Measurements from ENCODE around the gene MSH6.

The MSH6 gene

GRCh38 chr2:47785986-47786385, 3.0 kb downstream of the MSH6 start:
- no peak overlapping the region for H3K4me3 ChIP-seq (ENCODE audit: low read length)

DNA sequence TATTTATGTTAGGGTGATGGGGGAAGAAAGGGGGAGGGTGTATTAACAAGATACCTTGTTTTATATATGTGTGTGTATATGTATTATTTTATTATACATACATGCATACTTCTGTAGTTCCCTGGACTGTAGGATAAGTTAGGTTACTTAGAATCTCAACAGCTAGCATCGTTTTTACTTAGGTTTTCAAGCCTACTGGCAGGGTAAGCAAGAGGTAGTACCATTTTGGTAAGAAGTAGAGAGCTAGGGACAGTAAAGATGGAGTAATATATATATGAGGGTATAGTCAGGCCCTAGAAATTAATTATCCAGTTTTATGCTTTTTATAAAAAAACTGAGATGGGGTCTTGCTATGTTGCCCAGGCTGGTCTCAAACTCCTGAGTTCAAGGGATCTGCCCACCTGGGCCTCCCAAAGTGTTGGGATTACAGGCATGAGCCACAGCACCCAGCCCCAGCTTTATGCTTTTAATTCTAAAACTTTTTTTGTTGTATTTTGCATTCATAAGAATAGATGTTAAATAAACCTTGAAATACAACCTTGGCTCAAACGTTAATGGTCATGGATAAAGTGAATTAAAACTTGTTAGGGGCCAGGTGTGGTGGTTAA, 13.2 kb downstream of the MSH6 start:
- no peaks in the 10 kb centered on the region for H3K4me1 ChIP-seq (ENCODE audit: control insufficient read depth, insufficient read depth, low read length)
- H3K27me3 ChIP-seq (ENCODE audit: control insufficient read depth, insufficient read depth, low read length), result no peaks in the 10 kb centered on the region
- no peak overlapping the region for H3K9ac ChIP-seq (ENCODE audit: low read depth, low read length)
- H3K36me3 ChIP-seq (ENCODE audit: insufficient read depth, low read length), result peaks cover 56% of the 10 kb centered on the region
- no peaks in the 10 kb centered on the region for H3K9me3 ChIP-seq (replicated peaks; ENCODE audit: low read length)
- H3K4me3 ChIP-seq (ENCODE audit: low read length), result no peak overlapping the region
- no peak overlapping the region for H3K4me2 ChIP-seq (ENCODE audit: low read length)

More at GRCh38 chr2:47785986-47786385, 3.0 kb downstream of the MSH6 start:
- no peaks in the 10 kb centered on the region for H3K27me3 ChIP-seq (ENCODE audit: control insufficient read depth, insufficient read depth, low read length)
- no peak overlapping the region for H3K9ac ChIP-seq (ENCODE audit: low read depth, low read length)
- H3K4me1 ChIP-seq (ENCODE audit: control insufficient read depth, insufficient read depth, low read length), result peaks cover 6% of the 10 kb centered on the region
- no peaks in the 10 kb centered on the region for H3K9me3 ChIP-seq (replicated peaks; ENCODE audit: low read length)
- no peak overlapping the region for H3K4me2 ChIP-seq (ENCODE audit: low read length)
- H3K36me3 ChIP-seq (ENCODE audit: insufficient read depth, low read length), result peaks cover 5% of the 10 kb centered on the region

DNA sequence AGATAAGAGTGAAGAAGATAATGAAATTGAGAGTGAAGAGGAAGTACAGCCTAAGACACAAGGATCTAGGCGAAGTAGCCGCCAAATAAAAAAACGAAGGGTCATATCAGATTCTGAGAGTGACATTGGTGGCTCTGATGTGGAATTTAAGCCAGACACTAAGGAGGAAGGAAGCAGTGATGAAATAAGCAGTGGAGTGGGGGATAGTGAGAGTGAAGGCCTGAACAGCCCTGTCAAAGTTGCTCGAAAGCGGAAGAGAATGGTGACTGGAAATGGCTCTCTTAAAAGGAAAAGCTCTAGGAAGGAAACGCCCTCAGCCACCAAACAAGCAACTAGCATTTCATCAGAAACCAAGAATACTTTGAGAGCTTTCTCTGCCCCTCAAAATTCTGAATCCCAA, 15.7 kb downstream of the MSH6 start:
- Histone ChIP-seq H3K9ac (ENCODE audit: low read depth, low read length) (no peak overlapping the region), H3K4me3 (ENCODE audit: low read length) (no peak overlapping the region), H3K36me3 (ENCODE audit: insufficient read depth, low read length) (peaks cover 77% of the 10 kb centered on the region), H3K9me3 (replicated peaks; ENCODE audit: low read length) (no peaks in the 10 kb centered on the region), H3K4me1 (ENCODE audit: control insufficient read depth, insufficient read depth, low read length) (no peaks in the 10 kb centered on the region), H3K27me3 (ENCODE audit: control insufficient read depth, insufficient read depth, low read length) (no peaks in the 10 kb centered on the region), H3K4me2 (ENCODE audit: low read length) (no peak overlapping the region)

GRCh38 chr2:47799031-47799609, 16.2 kb downstream of the MSH6 start:
- Histone ChIP-seq H3K9ac (ENCODE audit: low read depth, low read length) (no peak overlapping the region), H3K4me3 (ENCODE audit: low read length) (no peak overlapping the region), H3K4me2 (ENCODE audit: low read length) (no peak overlapping the region), H3K4me1 (ENCODE audit: control insufficient read depth, insufficient read depth, low read length) (no peaks in the 10 kb centered on the region), H3K9me3 (replicated peaks; ENCODE audit: low read length) (no peaks in the 10 kb centered on the region), H3K27me3 (ENCODE audit: control insufficient read depth, insufficient read depth, low read length) (no peaks in the 10 kb centered on the region), H3K36me3 (ENCODE audit: insufficient read depth, low read length) (peaks cover 82% of the 10 kb centered on the region)

GRCh38 chr2:47801118-47801517, 18.2 kb downstream of the MSH6 start:
- H3K4me3 ChIP-seq (ENCODE audit: low read length), result no peak overlapping the region
- H3K9me3 ChIP-seq (replicated peaks; ENCODE audit: low read length), result no peaks in the 10 kb centered on the region
- peaks cover 94% of the 10 kb centered on the region for H3K36me3 ChIP-seq (ENCODE audit: insufficient read depth, low read length)

GRCh38 chr2:47803363-47803762, 20.4 kb downstream of the MSH6 start:
- Histone ChIP-seq H3K27me3 (ENCODE audit: control insufficient read depth, insufficient read depth, low read length) (no peaks in the 10 kb centered on the region), H3K4me1 (ENCODE audit: control insufficient read depth, insufficient read depth, low read length) (no peaks in the 10 kb centered on the region), H3K4me2 (ENCODE audit: low read length) (no peak overlapping the region), H3K9ac (ENCODE audit: low read depth, low read length) (no peak overlapping the region), H3K9me3 (replicated peaks; ENCODE audit: low read length) (no peaks in the 10 kb centered on the region), H3K36me3 (ENCODE audit: insufficient read depth, low read length) (peaks cover 98% of the 10 kb centered on the region), H3K4me3 (ENCODE audit: low read length) (no peak overlapping the region)

More at GRCh38 chr2:47801118-47801517, 18.2 kb downstream of the MSH6 start:
- Histone ChIP-seq H3K9ac (ENCODE audit: low read depth, low read length) (no peak overlapping the region), H3K4me1 (ENCODE audit: control insufficient read depth, insufficient read depth, low read length) (no peaks in the 10 kb centered on the region), H3K4me2 (ENCODE audit: low read length) (no peak overlapping the region), H3K27me3 (ENCODE audit: control insufficient read depth, insufficient read depth, low read length) (no peaks in the 10 kb centered on the region)

DNA sequence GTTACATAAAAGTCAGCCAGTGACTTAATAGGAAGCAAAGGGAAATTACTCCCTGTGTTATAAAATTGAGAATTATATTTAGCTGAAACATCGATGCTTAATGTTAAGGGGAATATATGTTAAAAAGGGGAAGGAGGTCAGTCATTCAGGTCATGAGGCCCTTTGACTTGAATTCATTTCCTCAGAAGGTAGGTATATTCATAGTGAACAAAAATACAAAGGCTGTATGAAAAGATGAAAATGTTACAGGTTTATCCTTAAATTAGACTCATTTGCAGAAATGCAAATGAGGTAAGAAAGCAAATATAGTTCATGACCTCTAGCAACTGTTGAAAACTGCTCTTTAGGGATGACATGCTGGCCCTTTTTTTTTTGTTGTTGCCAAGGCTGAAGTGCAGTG, 20.8 kb downstream of the MSH6 start:
- Histone ChIP-seq H3K4me2 (ENCODE audit: low read length) (no peak overlapping the region), H3K27me3 (ENCODE audit: control insufficient read depth, insufficient read depth, low read length) (no peaks in the 10 kb centered on the region), H3K4me1 (ENCODE audit: control insufficient read depth, insufficient read depth, low read length) (no peaks in the 10 kb centered on the region), H3K9me3 (replicated peaks; ENCODE audit: low read length) (no peaks in the 10 kb centered on the region), H3K9ac (ENCODE audit: low read depth, low read length) (no peak overlapping the region), H3K4me3 (ENCODE audit: low read length) (no peak overlapping the region), H3K36me3 (ENCODE audit: insufficient read depth, low read length) (peaks cover 98% of the 10 kb centered on the region)

DNA sequence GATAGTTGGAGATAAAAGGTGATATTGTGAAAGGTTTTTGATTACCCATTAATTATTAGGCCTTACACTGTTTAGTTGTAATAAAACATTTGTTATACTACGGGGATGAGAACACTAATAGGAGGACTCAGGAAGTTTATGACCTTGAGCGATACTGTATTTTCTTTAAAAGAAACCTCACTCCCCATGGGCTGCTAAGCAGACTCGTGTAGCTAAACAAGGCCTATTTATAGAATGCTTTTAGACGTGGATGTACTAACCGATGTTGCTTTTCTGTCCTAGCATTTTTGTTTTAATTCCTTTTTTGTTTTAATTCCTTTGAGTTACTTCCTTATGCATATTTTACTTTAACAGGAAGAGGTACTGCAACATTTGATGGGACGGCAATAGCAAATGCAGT, 22.9 kb downstream of the MSH6 start:
- no peak overlapping the region for H3K4me3 ChIP-seq (ENCODE audit: low read length)
- no peaks in the 10 kb centered on the region for H3K9me3 ChIP-seq (replicated peaks; ENCODE audit: low read length)
- no peak overlapping the region for H3K4me2 ChIP-seq (ENCODE audit: low read length)
- H3K9ac ChIP-seq (ENCODE audit: low read depth, low read length), result no peak overlapping the region
- no peaks in the 10 kb centered on the region for H3K27me3 ChIP-seq (ENCODE audit: control insufficient read depth, insufficient read depth, low read length)
- peaks cover 4% of the 10 kb centered on the region for H3K4me1 ChIP-seq (ENCODE audit: control insufficient read depth, insufficient read depth, low read length)
- peaks cover 89% of the 10 kb centered on the region for H3K36me3 ChIP-seq (ENCODE audit: insufficient read depth, low read length)

DNA sequence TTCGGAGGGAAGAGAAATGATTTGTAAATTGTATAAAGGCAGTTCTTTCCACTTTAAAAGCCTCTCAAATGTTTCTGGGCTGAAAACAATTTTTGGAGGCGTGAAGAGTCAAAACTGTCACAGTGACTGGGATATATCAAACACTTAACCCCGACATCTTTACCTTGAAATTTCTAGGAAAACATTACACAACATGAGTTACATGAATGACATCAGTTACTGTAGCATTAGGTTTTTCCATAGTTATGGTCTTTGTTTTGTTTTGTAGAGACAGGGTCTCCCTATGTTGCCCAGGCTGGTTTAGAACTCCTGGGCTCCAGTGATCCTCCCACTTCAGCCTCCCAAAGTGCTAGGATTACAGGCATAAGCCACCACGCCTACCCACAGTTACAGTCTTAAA, 25.7 kb downstream of the MSH6 start:
- no peaks in the 10 kb centered on the region for H3K27me3 ChIP-seq (ENCODE audit: control insufficient read depth, insufficient read depth, low read length)
- H3K36me3 ChIP-seq (ENCODE audit: insufficient read depth, low read length), result peaks cover 76% of the 10 kb centered on the region
- no peak overlapping the region for H3K4me2 ChIP-seq (ENCODE audit: low read length)
- H3K9ac ChIP-seq (ENCODE audit: low read depth, low read length), result no peak overlapping the region
- H3K4me1 ChIP-seq (ENCODE audit: control insufficient read depth, insufficient read depth, low read length), result peaks cover 7% of the 10 kb centered on the region
- H3K9me3 ChIP-seq (replicated peaks; ENCODE audit: low read length), result no peaks in the 10 kb centered on the region
- no peak overlapping the region for H3K4me3 ChIP-seq (ENCODE audit: low read length)

- Histone ChIP-seq H3K4me2 (ENCODE audit: low read length) (no peak overlapping the region), H3K4me1 (ENCODE audit: control insufficient read depth, insufficient read depth, low read length) (peaks cover 7% of the 10 kb centered on the region), H3K9me3 (replicated peaks; ENCODE audit: low read length) (no peaks in the 10 kb centered on the region), H3K27me3 (ENCODE audit: control insufficient read depth, insufficient read depth, low read length) (no peaks in the 10 kb centered on the region), H3K9ac (ENCODE audit: low read depth, low read length) (no peak overlapping the region), H3K4me3 (ENCODE audit: low read length) (no peak overlapping the region), H3K36me3 (ENCODE audit: insufficient read depth, low read length) (peaks cover 72% of the 10 kb centered on the region)
These were observed 27.0 kb downstream of the MSH6 start for GRCh38 chr2:47809903-47810302.

DNA sequence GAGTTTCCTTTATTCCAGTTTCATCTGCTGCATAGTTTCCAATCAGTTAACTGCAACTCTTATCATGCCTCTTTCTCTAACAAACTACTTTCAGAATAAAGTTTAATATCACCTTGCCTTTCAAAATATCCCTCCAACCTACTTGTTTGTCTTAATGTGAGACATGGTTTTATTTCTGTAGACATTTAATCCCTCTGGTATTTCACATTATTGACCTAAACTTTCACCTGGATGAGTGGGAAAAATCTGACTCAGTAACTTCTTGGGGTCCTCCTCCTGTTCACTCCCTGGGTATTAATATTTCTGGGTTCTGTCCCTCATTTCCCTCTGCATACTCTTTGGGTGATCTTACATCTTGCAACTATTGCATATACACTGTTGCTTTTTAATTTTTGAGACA, 27.9 kb downstream of the MSH6 start:
- H3K36me3 ChIP-seq (ENCODE audit: insufficient read depth, low read length), result peaks cover 75% of the 10 kb centered on the region
- no peak overlapping the region for H3K4me3 ChIP-seq (ENCODE audit: low read length)
- no peak overlapping the region for H3K9ac ChIP-seq (ENCODE audit: low read depth, low read length)
- H3K9me3 ChIP-seq (replicated peaks; ENCODE audit: low read length), result no peaks in the 10 kb centered on the region
- H3K4me1 ChIP-seq (ENCODE audit: control insufficient read depth, insufficient read depth, low read length), result peaks cover 7% of the 10 kb centered on the region
- no peak overlapping the region for H3K4me2 ChIP-seq (ENCODE audit: low read length)
- H3K27me3 ChIP-seq (ENCODE audit: control insufficient read depth, insufficient read depth, low read length), result no peaks in the 10 kb centered on the region

DNA sequence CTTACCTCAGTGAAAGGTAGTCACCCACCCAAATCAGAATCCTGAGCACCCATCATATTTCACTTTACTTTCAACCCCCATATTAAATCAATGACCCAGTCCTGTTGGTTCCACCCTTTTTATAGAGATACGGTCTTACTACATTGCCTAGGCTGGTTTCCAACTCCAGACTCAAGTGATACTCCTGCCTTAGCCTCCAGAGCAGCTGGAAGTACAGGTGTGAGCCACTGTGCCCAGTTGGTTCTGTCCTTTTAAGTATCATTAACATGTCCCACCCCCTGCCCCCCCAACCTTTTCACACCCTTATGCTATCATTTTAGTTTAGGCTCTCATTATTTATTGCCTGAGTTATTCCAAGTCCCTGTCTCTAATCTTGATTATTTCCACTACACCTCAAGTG, 28.7 kb downstream of the MSH6 start:
- no peak overlapping the region for H3K4me3 ChIP-seq (ENCODE audit: low read length)
- no peaks in the 10 kb centered on the region for H3K9me3 ChIP-seq (replicated peaks; ENCODE audit: low read length)
- H3K4me1 ChIP-seq (ENCODE audit: control insufficient read depth, insufficient read depth, low read length), result peaks cover 7% of the 10 kb centered on the region
- peaks cover 74% of the 10 kb centered on the region for H3K36me3 ChIP-seq (ENCODE audit: insufficient read depth, low read length)
- H3K9ac ChIP-seq (ENCODE audit: low read depth, low read length), result no peak overlapping the region
- no peaks in the 10 kb centered on the region for H3K27me3 ChIP-seq (ENCODE audit: control insufficient read depth, insufficient read depth, low read length)
- H3K4me2 ChIP-seq (ENCODE audit: low read length), result no peak overlapping the region

Measured in skeletal muscle satellite cell (primary cell).